HepG2 (cell line): Measurements from ENCODE around the gene GPR31. TPM values are rescaled to one million over a fixed set of nuclear protein-coding genes. Genes with fewer than 3 reads are reported as not detected.
"Not testable (repeated sequence)": the region's sequence is repeated elsewhere in the genome, so short reads cannot be mapped to it uniquely, and the experiment has no call there.

Source experiments
- ATAC-seq: fragments of 200-7000 bp; cut with Tn5 transposase; 3 replicates; pipeline ENCODE4 v1.9.1; 2020; ENCODE audit warnings: mild to moderate bottlenecking, moderate library complexity
- BruUV-seq: library from RNA; stranded (reverse); fragments of 400-500 nt; replicated peaks from 2 replicates; lab custom pipeline; 2021; lab: Mats Ljungman, UMichigan
- CTCF ChIA-PET: fragments of 300-600 bp; formaldehyde crosslinking; extraction: SDS; loops from one replicate; lab custom pipeline; 2021; ENCODE audit warnings: low total read pairs, inconsistent platforms, low intra/inter-chr PET ratio; lab: Yijun Ruan, JAX
- POLR2A ChIA-PET: fragments of 350-600 bp; sonication (Branson Sonifier 250); formaldehyde crosslinking; loops from one replicate; lab custom pipeline; 2020; ENCODE audit warnings: antibody characterized with exemption, inconsistent platforms; lab: Yijun Ruan, JAX
- DNase-seq: peaks from one replicate; pipeline ENCODE4 v3.0.0-alpha.2; 2015; ENCODE audit warnings: low spot score
- FAIRE-seq: peaks from 3 replicates; lab custom pipeline; 2011; peaks lifted over from hg19 to GRCh38; lab: Jason Lieb, UNC
- H2AFZ ChIP-seq: one replicate; pipeline ENCODE4 v1.6.1; 2011; ENCODE audit warnings: low read length, inconsistent platforms
- H3K27ac ChIP-seq: fragments of 300-600 bp; 3 replicates; pipeline ENCODE4 v1.8.0; 2011; ENCODE audit warnings: mixed run types, mild to moderate bottlenecking, mixed read lengths, low read length, inconsistent platforms; ENCODE audit not compliant: insufficient read depth; ENCODE audit errors: extremely low read length
- H3K27me3 ChIP-seq, 2 experiments: fragments of 200-600 bp in 1 of 2; 2 replicates in 1 of 2; 3 replicates in 1 of 2; pipeline versions ENCODE4 v1.6.0 to v1.8.0; 2011; ENCODE audit warnings: low read length in 2 of 2, mild to moderate bottlenecking in 2 of 2, moderate library complexity in 2 of 2, inconsistent platforms in 1 of 2; ENCODE audit not compliant: insufficient read depth in 2 of 2, control insufficient read depth in 1 of 2
- H3K36me3 ChIP-seq, 2 experiments: fragments of 200-600 bp in 1 of 2; replicated peaks in 1 of 2; 2 replicates in 1 of 2; 3 replicates in 1 of 2; pipeline versions ENCODE4 v1.5.1 to v1.8.0; 2011; ENCODE audit warnings: low read length in 2 of 2, inconsistent platforms in 1 of 2; ENCODE audit not compliant: insufficient read depth in 2 of 2, control insufficient read depth in 1 of 2
- H3K4me1 ChIP-seq: 2 replicates; pipeline ENCODE4 v1.5.1; 2012; ENCODE audit warnings: low read length, inconsistent platforms; ENCODE audit not compliant: insufficient read depth
- H3K4me2 ChIP-seq: 2 replicates; pipeline ENCODE4 v1.6.0; 2011; ENCODE audit warnings: low read depth, low read length, inconsistent platforms
- H3K4me3 ChIP-seq, 3 experiments: fragments of 200-600 bp in 1 of 3; sonication (generic), shearing (Covaris generic) in 1 of 3; replicated peaks in 1 of 3; 2 replicates each; pipeline ENCODE4 v1.5.1; 2011 to 2016; ENCODE audit warnings: low read length in 3 of 3, inconsistent platforms in 2 of 3, low read depth in 2 of 3, mild to moderate bottlenecking in 2 of 3, control low read depth in 1 of 3, mixed read lengths in 1 of 3; ENCODE audit not compliant: insufficient read depth in 1 of 3
- H3K79me2 ChIP-seq: one replicate; pipeline ENCODE4 v1.6.1; 2011; ENCODE audit warnings: low read length, inconsistent platforms; ENCODE audit not compliant: insufficient read depth
- H3K9ac ChIP-seq: 2 replicates; pipeline ENCODE4 v1.6.0; 2011; ENCODE audit warnings: mild to moderate bottlenecking, low read depth, low read length, inconsistent platforms; ENCODE audit not compliant: insufficient read depth
- H3K9me3 ChIP-seq: 2 replicates; pipeline ENCODE4 v1.5.1; 2012; ENCODE audit warnings: mild to moderate bottlenecking, low read length
- H4K20me1 ChIP-seq: 2 replicates; pipeline ENCODE4 v1.6.0; 2011; ENCODE audit warnings: inconsistent platforms, mild to moderate bottlenecking, low read length, moderate library complexity; ENCODE audit not compliant: insufficient read depth
- WGBS: methylation state at CpG from one replicate; pipeline ENCODE4 v1.1.6; 2017; ENCODE audit warnings: low lambda C conversion rate; 5-methylcytosine and 5-hydroxymethylcytosine counted together
- in situ Hi-C: cut with HindIII; loops from 2 replicates; pipeline ENCODE4 v1.10.0; 2017; ENCODE audit warnings: low pct_unique_long_range_greater_than_20kb; ENCODE audit not compliant: extremely low pct_ligation_motif_present
- intact Hi-C: fragments of 100-400 bp; cut with micrococcal nuclease; formaldehyde crosslinking; loops from one replicate; pipeline ENCODE4 v1.10.0; 2022; ENCODE audit not compliant: unreplicated experiment
- polyA plus RNA-seq, 8 experiments: library from polyadenylated mRNA; depleted of rRNA in 3 of 8; stranded (reverse) in 7 of 8; unstranded in 1 of 8; fragments of >200 nt; fragmentation: Illumina TruSeq in 4 of 8; extraction: Trizol in 4 of 8; gene quantifications; 2 replicates each; pipeline versions ENCODE4 v1.2.1 to v1.2.3, GENCODE V29; 2011 to 2016; ENCODE audit warnings: low read depth in 4 of 8, missing spikeins in 1 of 8, mixed read lengths in 1 of 8; ENCODE audit not compliant: insufficient read depth in 1 of 8
- total RNA-seq, 5 experiments: library from RNA; depleted of rRNA; stranded (reverse); fragments of >200 nt; fragmentation: Illumina TruSeq; extraction: Trizol; gene quantifications; 2 replicates each; pipeline ENCODE4 v1.2.3, GENCODE V29; 2016; ENCODE audit warnings: low read depth in 1 of 5

GPR31 gene
- total and polyA plus RNA-seq, 2 of the 13 experiments (the other 11 are each of a cell fraction or from before 2014, with no cell fraction given): not detected

- H4K20me1 ChIP-seq, H3K4me1 ChIP-seq, H3K9me3 ChIP-seq, in situ Hi-C loops, DNase-seq, ATAC-seq, H3K27ac ChIP-seq, BruUV-seq, H2AFZ ChIP-seq, CTCF ChIA-PET, intact Hi-C loops, POLR2A ChIA-PET, H3K36me3 ChIP-seq, H3K79me2 ChIP-seq, H3K4me3 ChIP-seq, H3K4me2 ChIP-seq, H3K9ac ChIP-seq: not testable (repeated sequence)
- peak; percentile 64 for FAIRE-seq
- WGBS: 42% methylated on average over 7 of the region's 13 CpGs
- H3K27me3 ChIP-seq: peaks cover 4 to 37% of the 10 kb centered on the region in 2 experiments; a peak in 3 of 5 replicates
Observed at GRCh38 chr6:167169867-167170266, 12.1 kb upstream of the GPR31 start.

- H3K4me2 ChIP-seq, BruUV-seq, H3K4me1 ChIP-seq, in situ Hi-C loops, POLR2A ChIA-PET, CTCF ChIA-PET, intact Hi-C loops, H3K36me3 ChIP-seq, FAIRE-seq, H3K27ac ChIP-seq, H3K9me3 ChIP-seq, H3K4me3 ChIP-seq, H2AFZ ChIP-seq, DNase-seq, H4K20me1 ChIP-seq, H3K9ac ChIP-seq, H3K79me2 ChIP-seq: not testable (repeated sequence)
- WGBS: 56% methylated on average over 13 of the region's 16 CpGs
- H3K27me3 ChIP-seq: peaks cover 4 to 50% of the 10 kb centered on the region in 2 experiments; a peak in 4 of 5 replicates
- ATAC-seq: peak; percentile 60
Observed at GRCh38 chr6:167168296-167168695, 10.5 kb upstream of the GPR31 start.

GRCh38 chr6:167167699-167168098, 9.9 kb upstream of the GPR31 start:
- peaks cover 4 to 54% of the 10 kb centered on the region in 2 experiments; a peak in 4 of 5 replicates for H3K27me3 ChIP-seq
- H3K9me3 ChIP-seq, H3K4me1 ChIP-seq, BruUV-seq, H3K79me2 ChIP-seq, H3K4me3 ChIP-seq, POLR2A ChIA-PET, intact Hi-C loops, DNase-seq, H3K4me2 ChIP-seq, in situ Hi-C loops, CTCF ChIA-PET, H3K9ac ChIP-seq, H3K27ac ChIP-seq, H2AFZ ChIP-seq, ATAC-seq, H3K36me3 ChIP-seq, H4K20me1 ChIP-seq: not testable (repeated sequence)
- FAIRE-seq: peak; percentile 47
- WGBS: 66% methylated on average over 10 of the region's 10 CpGs
